NCI-H82 (cell line): ENCODE results near the gene VPS37C.
"Not testable (repeated sequence)": the region's sequence is repeated elsewhere in the genome, so short reads cannot be mapped to it uniquely, and the experiment has no call there.

Source experiments
- DNase-seq: peaks from one replicate; lab custom pipeline; 2025; lab: John Stamatoyannopoulos, UW

The VPS37C gene

GRCh38 chr11:61094167-61094566 lies 67.1 kb downstream of the VPS37C start:
- not testable (repeated sequence) for DNase-seq

- no peak for DNase-seq
Observed at GRCh38 chr11:61092908-61093763, 68.1 kb downstream of the VPS37C start.

- no peak for DNase-seq
Observed at GRCh38 chr11:61092280-61092766, 68.9 kb downstream of the VPS37C start.

- DNase-seq = no peak
Observed at GRCh38 chr11:61091373-61092279, 69.6 kb downstream of the VPS37C start.

- DNase-seq = no peak
Observed at GRCh38 chr11:61090982-61091372, 70.2 kb downstream of the VPS37C start.

- DNase-seq = no peak
Observed at GRCh38 chr11:61090521-61090920, 70.7 kb downstream of the VPS37C start.

GRCh38 chr11:61089806-61090491 lies 71.3 kb downstream of the VPS37C start:
- DNase-seq = no peak

- no peak for DNase-seq
Observed at GRCh38 chr11:61087426-61088119, 73.7 kb downstream of the VPS37C start.

- DNase-seq = no peak
Observed at GRCh38 chr11:61083601-61084147, 77.6 kb downstream of the VPS37C start.

- DNase-seq = no peak
Observed at GRCh38 chr11:61082931-61083531, 78.2 kb downstream of the VPS37C start.

- DNase-seq = peak; percentile 33
Observed at GRCh38 chr11:61082062-61082870, 79.0 kb downstream of the VPS37C start.

GRCh38 chr11:61080986-61081590 lies 80.1 kb downstream of the VPS37C start:
- DNase-seq = no peak

- no peak for DNase-seq
Observed at GRCh38 chr11:61080526-61080925, 80.7 kb downstream of the VPS37C start.
